Smooth muscle cell (in vitro differentiated cells): ENCODE results near the gene MAGEA3. TPM values are rescaled to one million over a fixed set of nuclear protein-coding genes. Genes with fewer than 3 reads are reported as not detected.
"Not testable (repeated sequence)": the region's sequence is repeated elsewhere in the genome, so short reads cannot be mapped to it uniquely, and the experiment has no call there.

ENCODE experiments used
- DNase-seq: peaks from one replicate; lab custom pipeline; 2025; ENCODE audit not compliant: unreplicated experiment; lab: John Stamatoyannopoulos, UW
- H2AFZ ChIP-seq: fragments of 200-600 bp; sonication (generic); 2 replicates; pipeline ENCODE4 v1.6.0; 2016; ENCODE audit warnings: antibody characterized with exemption, low read depth, mild to moderate bottlenecking
- H3F3A ChIP-seq: fragments of 200-600 bp; sonication (generic); 2 replicates; pipeline ENCODE4 v1.6.0; 2017; ENCODE audit warnings: antibody characterized with exemption, low read depth
- H3K27ac ChIP-seq: fragments of 200-600 bp; sonication (generic); 2 replicates; pipeline ENCODE4 v1.5.1; 2016; ENCODE audit warnings: low read depth, mild to moderate bottlenecking
- H3K27me3 ChIP-seq: fragments of 200-600 bp; sonication (generic); 2 replicates; pipeline ENCODE4 v1.6.1; 2016; ENCODE audit warnings: low read depth, mild to moderate bottlenecking
- H3K36me3 ChIP-seq: fragments of 200-600 bp; sonication (generic); 2 replicates; pipeline ENCODE4 v1.5.1; 2016; ENCODE audit warnings: low read depth
- H3K4me1 ChIP-seq: fragments of 200-600 bp; sonication (generic); 2 replicates; pipeline ENCODE4 v1.5.1; 2016; ENCODE audit warnings: low read depth
- H3K4me2 ChIP-seq: fragments of 200-600 bp; sonication (generic); 2 replicates; pipeline ENCODE4 v1.6.0; 2016; ENCODE audit warnings: mild to moderate bottlenecking
- H3K4me3 ChIP-seq: fragments of 200-600 bp; sonication (generic); 2 replicates; pipeline ENCODE4 v1.5.1; 2016; ENCODE audit warnings: mild to moderate bottlenecking
- H3K79me2 ChIP-seq: fragments of 200-600 bp; sonication (generic); 2 replicates; pipeline ENCODE4 v1.6.0; 2016; ENCODE audit warnings: low read depth, mild to moderate bottlenecking
- H3K9ac ChIP-seq: fragments of 200-600 bp; sonication (generic); 2 replicates; pipeline ENCODE4 v1.6.0; 2016; ENCODE audit warnings: low read depth
- H3K9me3 ChIP-seq: fragments of 200-600 bp; sonication (generic); replicated peaks from 2 replicates; pipeline ENCODE4 v1.5.1; 2016; ENCODE audit warnings: low read depth
- H4K20me1 ChIP-seq: fragments of 200-600 bp; sonication (generic); 2 replicates; pipeline ENCODE4 v1.6.0; 2016; ENCODE audit warnings: low read depth
- WGBS: methylation state at CpG from one replicate; pipeline ENCODE4 v1.1.7; 2016; ENCODE audit warnings: low lambda C conversion rate; 5-methylcytosine and 5-hydroxymethylcytosine counted together
- polyA plus RNA-seq: library from polyadenylated mRNA; unstranded; fragments of >200 nt; fragmentation: Nextera tagmentation; extraction: Ambion mirVana; gene quantifications from 2 replicates; pipeline ENCODE4 v1.2.1, GENCODE V29; 2016
- total RNA-seq: library from RNA; depleted of rRNA; stranded (reverse); fragments of >200 nt; gene quantifications from 2 replicates; pipeline ENCODE4 v1.2.3, GENCODE V29; 2014
- TF ChIP-seq, protein P1 (sequence below): fragments of 200-600 bp; sonication (generic); IDR thresholded peaks from 2 replicates; pipeline ENCODE4 v1.5.1; 2017; ENCODE audit warnings: borderline replicate concordance, mild to moderate bottlenecking, antibody characterized with exemption; ENCODE audit not compliant: insufficient read depth, poor library complexity, severe bottlenecking

Gene MAGEA3, protein sequence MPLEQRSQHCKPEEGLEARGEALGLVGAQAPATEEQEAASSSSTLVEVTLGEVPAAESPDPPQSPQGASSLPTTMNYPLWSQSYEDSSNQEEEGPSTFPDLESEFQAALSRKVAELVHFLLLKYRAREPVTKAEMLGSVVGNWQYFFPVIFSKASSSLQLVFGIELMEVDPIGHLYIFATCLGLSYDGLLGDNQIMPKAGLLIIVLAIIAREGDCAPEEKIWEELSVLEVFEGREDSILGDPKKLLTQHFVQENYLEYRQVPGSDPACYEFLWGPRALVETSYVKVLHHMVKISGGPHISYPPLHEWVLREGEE
- total RNA-seq (not detected in 2 replicates), polyA plus RNA-seq (not detected in 2 replicates)

DNA sequence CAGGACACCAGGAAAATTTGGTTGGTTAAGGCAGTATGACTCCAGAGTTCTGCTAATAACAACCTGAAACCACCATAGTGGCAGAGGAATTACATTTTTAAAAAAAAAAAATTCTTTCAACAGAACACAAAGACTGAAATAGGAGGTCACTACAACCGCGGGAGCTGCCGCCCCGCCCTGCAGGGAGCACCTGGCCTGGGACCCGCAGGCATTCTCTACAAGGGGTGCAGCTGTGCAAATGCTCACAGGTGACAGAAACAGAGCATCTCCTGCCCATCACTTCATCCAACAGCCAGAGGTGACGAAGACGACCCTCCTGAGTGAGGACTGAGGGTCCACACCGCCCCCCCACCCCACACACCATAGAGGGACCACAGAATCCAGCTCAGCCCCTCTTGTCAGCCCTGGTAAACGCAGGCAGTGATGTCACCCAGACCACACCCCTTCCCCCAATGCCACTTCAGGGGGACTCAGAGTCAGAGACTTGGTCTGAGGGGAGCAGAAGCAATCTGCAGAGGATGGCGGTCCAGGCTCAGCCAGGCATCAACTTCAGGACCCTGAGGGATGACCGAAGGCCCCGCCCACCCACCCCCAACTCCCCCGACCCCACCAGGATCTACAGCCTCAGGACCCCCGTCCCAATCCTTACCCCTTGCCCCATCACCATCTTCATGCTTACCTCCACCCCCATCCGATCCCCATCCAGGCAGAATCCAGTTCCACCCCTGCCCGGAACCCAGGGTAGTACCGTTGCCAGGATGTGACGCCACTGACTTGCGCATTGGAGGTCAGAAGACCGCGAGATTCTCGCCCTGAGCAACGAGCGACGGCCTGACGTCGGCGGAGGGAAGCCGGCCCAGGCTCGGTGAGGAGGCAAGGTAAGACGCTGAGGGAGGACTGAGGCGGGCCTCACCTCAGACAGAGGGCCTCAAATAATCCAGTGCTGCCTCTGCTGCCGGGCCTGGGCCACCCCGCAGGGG is at the start of gene MAGEA3:
MAGEA3 (plus strand) TSS at position 843 of the 980 bp plus-strand sequence. CDS start 2,039 bp downstream, outside the sequence.
- H3K4me3 ChIP-seq = not testable (repeated sequence)
- WGBS = no CpG with 5 or more reads among the region's 34 CpGs

GRCh38 chrX:152652060-152652459 is 46.5 kb upstream of the MAGEA3 start:
- H3K4me1 ChIP-seq = no peaks in the 10 kb centered on the region
- no peaks in the 10 kb centered on the region for H3K36me3 ChIP-seq
- H3K79me2 ChIP-seq = no peaks in the 10 kb centered on the region
- H3K4me3 ChIP-seq = no peak overlapping the region
- H3K4me2 ChIP-seq = no peak overlapping the region
- H2AFZ ChIP-seq = no peak overlapping the region
- no peak overlapping the region for H3K27ac ChIP-seq
- H3F3A ChIP-seq = no peaks in the 10 kb centered on the region
- H4K20me1 ChIP-seq = no peaks in the 10 kb centered on the region
- 89% methylated on average over 6 of the region's 6 CpGs for WGBS
- no peak overlapping the region for H3K9ac ChIP-seq
- no peaks in the 10 kb centered on the region for H3K9me3 ChIP-seq
- H3K27me3 ChIP-seq = no peaks in the 10 kb centered on the region
- DNase-seq = no peak
- TF ChIP-seq, protein P1, sequence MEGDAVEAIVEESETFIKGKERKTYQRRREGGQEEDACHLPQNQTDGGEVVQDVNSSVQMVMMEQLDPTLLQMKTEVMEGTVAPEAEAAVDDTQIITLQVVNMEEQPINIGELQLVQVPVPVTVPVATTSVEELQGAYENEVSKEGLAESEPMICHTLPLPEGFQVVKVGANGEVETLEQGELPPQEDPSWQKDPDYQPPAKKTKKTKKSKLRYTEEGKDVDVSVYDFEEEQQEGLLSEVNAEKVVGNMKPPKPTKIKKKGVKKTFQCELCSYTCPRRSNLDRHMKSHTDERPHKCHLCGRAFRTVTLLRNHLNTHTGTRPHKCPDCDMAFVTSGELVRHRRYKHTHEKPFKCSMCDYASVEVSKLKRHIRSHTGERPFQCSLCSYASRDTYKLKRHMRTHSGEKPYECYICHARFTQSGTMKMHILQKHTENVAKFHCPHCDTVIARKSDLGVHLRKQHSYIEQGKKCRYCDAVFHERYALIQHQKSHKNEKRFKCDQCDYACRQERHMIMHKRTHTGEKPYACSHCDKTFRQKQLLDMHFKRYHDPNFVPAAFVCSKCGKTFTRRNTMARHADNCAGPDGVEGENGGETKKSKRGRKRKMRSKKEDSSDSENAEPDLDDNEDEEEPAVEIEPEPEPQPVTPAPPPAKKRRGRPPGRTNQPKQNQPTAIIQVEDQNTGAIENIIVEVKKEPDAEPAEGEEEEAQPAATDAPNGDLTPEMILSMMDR = no peak

More for the DNA sequence above, at the start of gene MAGEA3:
- H3K4me2 ChIP-seq, H3K9ac ChIP-seq, H3K79me2 ChIP-seq, H4K20me1 ChIP-seq, H3K27me3 ChIP-seq, DNase-seq, H3K4me1 ChIP-seq, H3K36me3 ChIP-seq, H2AFZ ChIP-seq, H3F3A ChIP-seq, H3K27ac ChIP-seq, H3K9me3 ChIP-seq: not testable (repeated sequence)

DNA sequence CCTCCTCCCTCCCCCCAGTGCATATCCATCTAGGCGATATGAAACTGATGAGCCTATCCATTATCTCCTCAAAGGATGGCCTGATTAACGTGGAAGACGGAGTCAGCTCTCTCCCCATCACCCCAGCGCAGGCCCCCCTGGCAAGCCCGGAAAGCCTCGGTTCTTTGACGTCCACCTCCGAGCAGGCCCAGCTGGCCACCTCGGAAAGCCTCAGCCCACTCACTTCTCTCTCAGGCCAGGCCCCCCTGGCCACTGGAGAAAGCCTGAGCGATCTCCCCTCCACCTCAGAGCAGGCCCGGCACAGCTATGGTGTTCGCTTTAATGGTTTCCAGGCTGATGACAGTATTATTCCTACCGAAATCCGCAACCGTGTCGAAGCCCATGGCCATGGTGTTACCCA is 46.1 kb upstream of the MAGEA3 start:
- Histone ChIP-seq H3K9me3 (no peaks in the 10 kb centered on the region), H3K4me2 (no peak overlapping the region), H4K20me1 (no peaks in the 10 kb centered on the region), H3K27me3 (no peaks in the 10 kb centered on the region), H3K9ac (no peak overlapping the region), H3K36me3 (no peaks in the 10 kb centered on the region), H2AFZ (no peak overlapping the region), H3K4me3 (no peak overlapping the region), H3K27ac (no peak overlapping the region), H3F3A (no peaks in the 10 kb centered on the region), H3K79me2 (no peaks in the 10 kb centered on the region), H3K4me1 (no peaks in the 10 kb centered on the region)
- TF ChIP-seq, protein P1 = no peak
- 84% methylated on average over 16 of the region's 16 CpGs for WGBS
- no peak for DNase-seq

DNA sequence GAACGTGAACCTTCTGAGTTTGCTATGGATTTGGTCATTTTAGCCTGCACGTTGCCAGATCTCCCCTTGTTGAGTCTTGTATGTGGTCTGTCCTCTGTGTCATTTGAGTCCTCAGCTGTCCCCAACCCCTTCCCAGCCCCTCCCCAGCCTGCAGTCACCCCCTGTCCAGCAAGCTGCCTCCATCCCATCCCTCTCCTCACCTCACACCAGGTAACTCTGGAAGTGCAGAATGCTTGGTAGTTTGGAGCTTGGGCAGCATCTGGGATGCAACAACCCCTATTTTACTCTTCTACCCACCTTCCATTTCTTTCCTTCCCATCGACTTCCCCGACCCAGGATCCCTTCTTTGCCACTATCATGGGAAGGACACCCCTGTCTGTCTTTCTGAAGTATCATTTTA is 42.5 kb upstream of the MAGEA3 start:
- H2AFZ ChIP-seq = no peak overlapping the region
- DNase-seq = no peak
- H3K79me2 ChIP-seq = no peaks in the 10 kb centered on the region
- H3K27me3 ChIP-seq = no peaks in the 10 kb centered on the region
- H4K20me1 ChIP-seq = no peaks in the 10 kb centered on the region
- 80% methylated on average over 4 of the region's 4 CpGs for WGBS
- H3K4me3 ChIP-seq = no peak overlapping the region
- H3K4me1 ChIP-seq = no peaks in the 10 kb centered on the region
- TF ChIP-seq, protein P1 = no peak
- H3K9me3 ChIP-seq = no peaks in the 10 kb centered on the region
- H3F3A ChIP-seq = no peaks in the 10 kb centered on the region
- H3K4me2 ChIP-seq = no peak overlapping the region
- no peak overlapping the region for H3K9ac ChIP-seq
- no peaks in the 10 kb centered on the region for H3K36me3 ChIP-seq
- H3K27ac ChIP-seq = no peak overlapping the region
